Mucosa of descending colon (tissue), 3 donors: ENCODE measurements around the gene UGGT1. TPM values are rescaled to one million over a fixed set of nuclear protein-coding genes. Genes with fewer than 3 reads are reported as not detected.

ENCODE experiments used
- ATAC-seq: fragments of 200-7000 bp; cut with Tn5 transposase; one replicate; pipeline ENCODE4 v1.9.1; 2020; ENCODE audit warnings: mild to moderate bottlenecking, moderate library complexity
- DNase-seq, 3 donors: peaks; one replicate each; pipeline ENCODE4 v3.0.0-alpha.2; 2020
- H3K36me3 ChIP-seq: fragments of 200-600 bp; one replicate; pipeline ENCODE4 v1.8.0; 2021; ENCODE audit warnings: low read depth, mild to moderate bottlenecking
- H3K4me1 ChIP-seq: fragments of 200-600 bp; one replicate; pipeline ENCODE4 v1.8.0; 2021; ENCODE audit warnings: low read depth, mild to moderate bottlenecking
- H3K4me3 ChIP-seq: fragments of 200-600 bp; one replicate; pipeline ENCODE4 v1.8.0; 2021; ENCODE audit warnings: mild to moderate bottlenecking
- H3K9me3 ChIP-seq: fragments of 200-600 bp; one replicate; pipeline ENCODE4 v1.8.0; 2021; ENCODE audit warnings: mild to moderate bottlenecking
- intact Hi-C, 2 donors: fragments of 100-400 bp; cut with DNase I in 1 of 2; cut with micrococcal nuclease in 1 of 2; formaldehyde crosslinking; loops; one replicate each; pipeline versions ENCODE4 v1.11.0 to v1.11.1; 2022; cut with DNase I, micrococcal nuclease
- total RNA-seq, 3 donors: library from RNA; stranded (reverse); fragmentation: NEBNext Ultra II Directional in 2 of 3; extraction: Animal tissue kit (Norgen Biotek cat#: 25700) in 2 of 3; gene quantifications; one replicate each; pipeline versions ENCODE4 v1.2.1 to v1.2.4, GENCODE V29; 2021 to 2023
- TF ChIP-seq, protein P1 (sequence below): fragments of 200-600 bp; IDR thresholded peaks from one replicate; pipeline ENCODE4 v1.8.0; 2022; ENCODE audit warnings: antibody characterized with exemption, mild to moderate bottlenecking
- donor health status: DM: no; HTN: no; CAD: no; lungs with moderate emphysema.
- donor health status: DM: no; HTN: no; CAD: no.
- donor health status: DM: no; HTN: yes; CAD: no.

UGGT1 gene
- total RNA-seq, 3 donors from 2014 or later: 43.0 to 47.1 (median 43.9) TPM

DNA sequence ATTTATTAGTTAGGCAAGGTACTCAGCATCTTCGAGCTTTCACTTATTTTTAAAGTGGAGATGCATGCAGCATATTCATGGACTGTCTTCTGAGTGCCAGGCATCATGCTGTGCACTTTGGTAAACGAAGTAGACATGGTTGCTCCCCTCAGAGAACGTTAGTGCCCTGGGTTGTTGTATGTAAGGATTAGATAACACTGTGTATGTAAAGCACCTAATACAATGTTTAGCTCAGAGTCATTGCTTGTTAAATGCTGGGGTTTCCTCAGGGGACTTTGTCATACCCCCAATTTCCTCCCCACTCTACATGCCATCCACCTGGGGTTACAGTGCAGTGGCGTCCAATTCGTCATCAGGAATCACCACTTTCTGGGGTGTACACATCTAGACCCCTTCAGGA lies 2.8 kb downstream of the UGGT1 start:
- Histone ChIP-seq H3K4me1 (peaks cover 15% of the 10 kb centered on the region), H3K9me3 (no peaks in the 10 kb centered on the region), H3K36me3 (no peaks in the 10 kb centered on the region), H3K4me3 (no peak overlapping the region)
- ATAC-seq (no peak), DNase-seq (no peak)
- intact Hi-C loops: no loop called here
- TF ChIP-seq, protein P1, sequence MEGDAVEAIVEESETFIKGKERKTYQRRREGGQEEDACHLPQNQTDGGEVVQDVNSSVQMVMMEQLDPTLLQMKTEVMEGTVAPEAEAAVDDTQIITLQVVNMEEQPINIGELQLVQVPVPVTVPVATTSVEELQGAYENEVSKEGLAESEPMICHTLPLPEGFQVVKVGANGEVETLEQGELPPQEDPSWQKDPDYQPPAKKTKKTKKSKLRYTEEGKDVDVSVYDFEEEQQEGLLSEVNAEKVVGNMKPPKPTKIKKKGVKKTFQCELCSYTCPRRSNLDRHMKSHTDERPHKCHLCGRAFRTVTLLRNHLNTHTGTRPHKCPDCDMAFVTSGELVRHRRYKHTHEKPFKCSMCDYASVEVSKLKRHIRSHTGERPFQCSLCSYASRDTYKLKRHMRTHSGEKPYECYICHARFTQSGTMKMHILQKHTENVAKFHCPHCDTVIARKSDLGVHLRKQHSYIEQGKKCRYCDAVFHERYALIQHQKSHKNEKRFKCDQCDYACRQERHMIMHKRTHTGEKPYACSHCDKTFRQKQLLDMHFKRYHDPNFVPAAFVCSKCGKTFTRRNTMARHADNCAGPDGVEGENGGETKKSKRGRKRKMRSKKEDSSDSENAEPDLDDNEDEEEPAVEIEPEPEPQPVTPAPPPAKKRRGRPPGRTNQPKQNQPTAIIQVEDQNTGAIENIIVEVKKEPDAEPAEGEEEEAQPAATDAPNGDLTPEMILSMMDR: no peak

DNA sequence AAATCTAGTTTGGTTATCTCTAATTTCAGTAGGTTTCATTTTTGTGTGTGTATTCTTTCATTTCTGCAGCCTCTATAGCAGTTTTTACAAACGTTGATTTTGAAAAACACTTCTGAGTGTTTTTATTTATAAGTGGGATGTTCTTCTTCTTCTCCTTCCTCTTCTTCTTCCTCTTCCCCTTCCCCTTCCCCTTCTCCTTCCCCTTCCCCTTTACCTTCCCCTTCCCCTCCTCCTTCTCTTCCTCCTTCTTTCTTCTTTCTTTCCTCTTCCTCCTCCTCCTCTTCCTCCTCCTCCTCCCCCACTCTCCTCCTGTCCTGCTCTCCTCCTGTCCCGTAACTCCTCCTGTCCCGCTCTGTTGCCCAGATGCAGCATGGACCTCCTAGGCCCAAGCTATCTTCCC lies 4.2 kb downstream of the UGGT1 start:
- Histone ChIP-seq H3K36me3 (no peaks in the 10 kb centered on the region), H3K4me3 (no peak overlapping the region), H3K4me1 (peaks cover 15% of the 10 kb centered on the region), H3K9me3 (no peaks in the 10 kb centered on the region)
- TF ChIP-seq, protein P1: no peak
- ATAC-seq (no peak), DNase-seq (no peak)
- intact Hi-C loops: no loop called here

DNA sequence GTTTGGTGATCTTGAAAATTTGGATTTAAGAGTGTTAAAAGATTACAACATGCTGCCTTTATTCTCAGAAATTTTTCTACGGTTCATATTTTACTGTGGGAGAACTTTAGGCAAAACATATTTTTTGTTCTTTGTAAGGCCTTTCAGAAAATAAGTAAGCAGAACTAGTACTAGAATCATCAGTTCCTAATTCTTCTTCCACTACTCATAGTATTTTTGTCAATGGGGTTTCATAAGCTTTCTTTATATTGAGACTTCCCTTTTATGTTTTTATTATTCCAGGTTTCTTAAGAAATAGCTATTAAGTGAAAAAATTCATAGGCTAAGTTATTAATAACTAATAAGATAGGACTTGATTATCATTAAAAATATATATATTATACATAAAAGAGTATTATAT lies 12.4 kb downstream of the UGGT1 start:
- DNase-seq (no peak), ATAC-seq (no peak)
- H3K9me3 ChIP-seq: no peaks in the 10 kb centered on the region
- no peaks in the 10 kb centered on the region for H3K4me1 ChIP-seq
- TF ChIP-seq, protein P1: no peak
- H3K36me3 ChIP-seq: no peaks in the 10 kb centered on the region
- no peak overlapping the region for H3K4me3 ChIP-seq
- intact Hi-C loops: no loop called here

- Histone ChIP-seq H3K36me3 (peaks cover 5% of the 10 kb centered on the region), H3K9me3 (no peaks in the 10 kb centered on the region), H3K4me3 (no peak overlapping the region), H3K4me1 (no peaks in the 10 kb centered on the region)
- TF ChIP-seq, protein P1: no peak
- no peak for DNase-seq
- no peak for ATAC-seq
- intact Hi-C loops: no loop called here
These were observed 14.1 kb downstream of the UGGT1 start for GRCh38 chr2:128105072-128105471.

- intact Hi-C loops: no loop called here
- Histone ChIP-seq H3K4me3 (no peak overlapping the region), H3K36me3 (peaks cover 5% of the 10 kb centered on the region), H3K4me1 (no peaks in the 10 kb centered on the region), H3K9me3 (no peaks in the 10 kb centered on the region)
- TF ChIP-seq, protein P1: no peak
- no peak for DNase-seq
- no peak for ATAC-seq
These were observed 17.2 kb downstream of the UGGT1 start for GRCh38 chr2:128108166-128108565.

- intact Hi-C loops: no loop called here
- Histone ChIP-seq H3K36me3 (peaks cover 8% of the 10 kb centered on the region), H3K9me3 (no peaks in the 10 kb centered on the region), H3K4me1 (no peaks in the 10 kb centered on the region), H3K4me3 (no peak overlapping the region)
- ATAC-seq (no peak), DNase-seq (no peak)
- TF ChIP-seq, protein P1: no peak
These were observed 18.2 kb downstream of the UGGT1 start for GRCh38 chr2:128109243-128109642.
